ENCODE data around the gene SAT2.
A peak's percentile ranks its signal among the peaks of the same experiment; 100 is the strongest.

The SAT2 gene

DNA sequence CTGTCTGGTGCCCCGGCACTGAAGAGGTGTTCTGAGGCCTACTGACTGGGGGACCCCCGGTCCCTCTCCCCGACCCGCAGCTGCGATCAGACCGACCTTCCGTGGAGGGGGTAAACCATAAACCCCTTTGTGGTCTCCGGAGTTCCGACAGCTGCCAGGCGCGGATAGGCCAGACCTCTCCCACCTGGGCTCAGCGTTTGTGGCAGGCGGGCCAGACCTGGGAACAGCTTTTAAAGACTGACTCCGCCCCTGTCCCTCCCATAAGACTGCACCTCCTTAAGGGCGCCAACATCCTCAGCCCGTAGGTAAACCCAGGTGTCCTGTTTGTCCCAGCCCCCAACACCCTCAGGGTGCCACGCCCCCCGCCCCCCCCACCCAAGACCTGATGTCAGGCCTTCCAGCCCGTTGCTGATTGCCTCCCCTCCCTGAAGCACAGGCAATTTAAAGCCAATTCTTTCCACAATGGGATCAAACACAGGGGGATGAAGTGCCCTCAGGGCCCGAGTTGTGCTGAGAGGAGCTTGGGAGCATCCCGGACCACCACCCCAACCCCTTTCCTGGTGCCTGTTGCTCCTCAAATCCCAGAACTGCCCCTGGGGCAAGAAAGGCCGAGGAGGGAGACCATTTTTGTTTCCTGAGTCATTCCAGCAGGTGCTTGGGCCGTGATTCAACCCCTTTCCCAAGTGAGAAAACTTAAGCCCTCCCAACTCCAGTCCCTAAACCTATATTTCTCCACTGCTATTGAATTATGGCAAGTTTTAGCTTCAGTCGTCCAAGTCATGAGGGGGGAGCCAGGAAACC is 37.5 kb downstream of the SAT2 start, which contains the start of gene SOX15:
Gene SOX15, minus strand, starts transcription at position 204 of the 801 bp plus-strand sequence. CDS start 418 bp downstream, outside the sequence.
- DNase-seq = no peak

GRCh38 chr17:7589204-7589868 is 38.3 kb downstream of the SAT2 start:
- peak; percentile 81 to 86 for DNase-seq

- DNase-seq = no peak
Measured at GRCh38 chr17:7588553-7589203, 38.9 kb downstream of the SAT2 start.

DNA sequence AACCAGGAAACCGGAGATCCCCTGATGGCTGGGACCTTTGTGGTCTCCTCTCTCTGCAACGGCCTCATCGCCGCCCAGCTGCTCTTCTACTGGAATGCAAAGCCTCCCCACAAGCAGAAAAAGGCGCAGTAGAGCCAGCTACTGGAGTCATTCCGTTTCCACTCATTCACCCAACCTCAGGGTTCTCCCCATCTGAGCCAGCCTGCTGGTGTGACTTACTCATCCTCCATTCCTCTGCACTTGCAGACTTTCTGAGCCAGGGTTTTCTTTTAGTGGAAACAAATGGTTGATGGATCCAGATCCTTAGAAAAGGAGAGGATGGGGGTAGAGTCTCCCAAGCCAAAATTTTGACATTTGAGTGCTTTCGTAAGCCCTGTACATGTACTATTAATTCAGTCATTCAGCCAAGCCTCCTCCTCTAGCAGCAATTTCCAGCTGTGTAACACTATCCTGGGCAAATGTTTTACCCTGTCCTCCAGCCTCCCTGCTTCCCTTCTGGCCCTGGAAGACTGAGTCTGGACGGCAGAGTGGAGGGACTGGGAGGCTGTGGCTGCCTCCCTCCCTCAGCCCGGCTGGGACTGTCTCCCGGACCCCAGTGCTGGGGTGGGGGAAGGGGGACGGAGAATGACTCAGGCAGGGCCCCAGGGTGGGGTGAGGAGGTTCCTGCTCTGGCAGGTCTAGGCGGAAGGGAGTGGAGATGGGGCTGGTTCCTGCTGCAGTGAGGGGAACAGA is 40.0 kb downstream of the SAT2 start:
- DNase-seq = no peak

- no peak for DNase-seq
Measured at GRCh38 chr17:7586673-7587419, 40.8 kb downstream of the SAT2 start.

DNA sequence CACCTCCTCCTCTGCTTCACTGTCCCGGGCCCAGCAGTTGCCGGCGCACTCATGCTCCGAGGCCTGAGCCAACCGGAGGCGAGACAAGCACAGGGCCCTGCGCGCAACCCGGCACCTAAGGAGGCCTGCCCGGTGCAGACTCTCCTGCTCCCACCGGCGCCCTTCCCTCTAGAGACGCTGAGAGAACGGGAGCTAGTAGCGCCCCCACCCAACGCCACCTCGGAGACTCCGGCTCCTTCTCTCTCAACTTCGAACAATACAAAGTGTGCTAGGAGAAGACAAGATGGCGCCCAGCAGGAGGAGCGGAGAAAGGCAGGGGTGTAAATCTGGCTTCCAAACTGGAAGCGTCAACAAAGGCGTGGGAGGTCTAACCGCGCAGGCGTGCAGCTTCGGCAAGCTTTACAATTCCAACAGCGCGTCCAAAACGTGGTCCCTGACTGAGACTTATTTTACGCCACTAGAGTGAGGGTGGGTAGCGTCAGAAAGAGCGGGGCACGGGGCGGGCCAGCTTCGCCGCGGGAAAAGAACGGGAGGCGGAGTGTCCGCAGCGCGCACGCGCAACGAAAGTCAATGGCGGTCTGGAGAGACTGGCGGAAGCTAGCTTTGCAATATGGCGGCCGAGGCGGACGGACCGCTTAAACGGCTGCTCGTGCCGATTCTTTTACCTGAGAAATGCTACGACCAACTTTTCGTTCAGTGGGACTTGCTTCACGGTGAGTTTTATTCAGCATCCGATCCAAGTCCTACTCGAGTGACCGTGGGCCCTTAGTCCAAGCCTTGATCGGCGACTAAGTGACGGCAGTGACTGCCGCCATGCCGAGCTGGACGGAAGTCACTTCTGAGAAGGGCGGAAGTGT is 44.1 kb downstream of the SAT2 start, which contains the start of gene MPDU1:
Gene MPDU1, plus strand, starts transcription at position 600 of the 857 bp plus-strand sequence. Its CDS starts 11 bp downstream, at position 611.
- peak; percentile 99 for DNase-seq

DNA sequence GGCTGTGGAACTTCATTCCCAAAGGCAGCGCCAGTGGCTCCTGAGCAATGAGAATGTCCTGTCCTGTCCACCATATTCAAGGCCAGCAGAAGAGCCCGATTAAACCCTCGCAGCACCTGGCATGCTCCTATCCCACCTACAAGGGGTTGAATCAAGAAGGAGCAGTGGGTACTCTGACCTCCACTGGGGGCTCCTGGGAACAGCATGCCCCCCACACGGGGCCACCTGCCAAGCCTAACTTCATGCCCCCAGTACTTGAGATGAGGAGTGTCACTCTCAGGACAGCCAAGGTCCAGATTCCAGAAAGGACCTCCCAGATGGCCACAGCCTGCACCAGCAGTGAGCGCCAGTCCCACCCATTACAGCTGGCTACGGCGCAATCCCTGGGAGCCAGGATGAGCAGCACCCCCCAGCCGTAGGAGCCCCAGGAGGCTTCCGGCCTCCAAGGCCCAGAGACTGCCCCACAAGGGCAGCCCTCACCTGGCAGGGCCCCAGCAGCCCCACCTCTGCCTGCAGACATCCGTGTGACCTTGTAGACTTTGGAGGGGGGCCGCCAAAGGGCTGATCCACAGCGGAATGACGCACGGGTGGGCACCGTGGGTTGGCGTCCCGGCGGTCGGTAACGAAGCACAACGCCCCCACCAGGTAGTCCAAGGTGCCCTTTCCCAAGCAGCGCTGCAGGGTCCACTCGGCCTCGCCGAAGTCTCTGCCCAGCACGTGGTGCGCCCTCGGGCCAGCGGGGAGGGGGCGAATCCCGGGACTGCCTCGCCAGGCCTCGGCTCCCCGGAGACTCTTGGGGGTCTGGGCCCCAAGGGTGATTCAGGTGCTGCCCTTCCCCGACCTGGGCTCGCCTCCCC is 45.0 kb downstream of the SAT2 start:
- no peak for DNase-seq

DNA sequence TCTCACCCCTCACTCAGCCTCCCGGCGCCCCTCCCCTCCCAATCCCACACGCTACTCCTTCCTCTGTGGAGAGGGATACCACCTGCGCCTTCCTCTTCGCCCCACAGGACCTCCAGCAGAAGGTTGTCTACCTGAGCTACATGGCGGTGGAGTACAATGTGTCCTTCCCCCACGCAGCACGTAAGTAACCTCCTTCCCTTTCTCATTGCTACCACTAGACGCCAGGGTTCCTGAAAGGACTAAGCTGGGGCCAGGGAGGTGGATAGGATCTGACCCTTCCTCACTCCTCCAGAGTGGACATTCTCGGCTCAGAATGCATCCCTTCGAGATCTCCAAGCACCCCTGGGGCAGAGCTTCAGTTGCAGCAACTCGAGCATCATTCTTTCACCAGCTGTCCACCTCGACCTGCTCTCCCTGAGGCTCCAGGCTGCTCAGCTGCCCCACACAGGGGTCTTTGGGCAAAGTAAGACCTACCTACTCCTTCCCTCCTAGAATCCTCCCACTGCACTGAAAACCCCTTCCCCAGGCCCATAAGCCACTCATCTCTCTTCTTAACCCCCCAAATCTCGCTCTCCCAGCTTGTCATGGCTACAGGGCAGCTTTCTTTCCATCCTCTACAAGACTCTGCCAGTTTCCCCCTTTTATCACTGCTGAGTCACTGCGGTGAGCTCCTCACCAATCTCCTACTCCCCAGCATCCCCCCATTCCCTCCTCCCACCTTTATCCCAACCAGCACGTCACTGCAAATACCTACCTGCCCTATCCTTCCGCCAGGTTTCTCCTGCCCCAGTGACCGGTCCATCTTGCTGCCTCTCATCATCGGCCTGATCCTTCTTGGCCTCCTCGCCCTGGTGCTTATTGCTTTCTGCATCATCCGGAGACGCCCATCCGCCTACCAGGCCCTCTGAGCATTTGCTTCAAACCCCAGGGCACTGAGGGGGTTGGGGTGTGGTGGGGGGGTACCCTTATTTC is 46.7 kb downstream of the SAT2 start:
- DNase-seq = peak; percentile 36 to 64

DNA sequence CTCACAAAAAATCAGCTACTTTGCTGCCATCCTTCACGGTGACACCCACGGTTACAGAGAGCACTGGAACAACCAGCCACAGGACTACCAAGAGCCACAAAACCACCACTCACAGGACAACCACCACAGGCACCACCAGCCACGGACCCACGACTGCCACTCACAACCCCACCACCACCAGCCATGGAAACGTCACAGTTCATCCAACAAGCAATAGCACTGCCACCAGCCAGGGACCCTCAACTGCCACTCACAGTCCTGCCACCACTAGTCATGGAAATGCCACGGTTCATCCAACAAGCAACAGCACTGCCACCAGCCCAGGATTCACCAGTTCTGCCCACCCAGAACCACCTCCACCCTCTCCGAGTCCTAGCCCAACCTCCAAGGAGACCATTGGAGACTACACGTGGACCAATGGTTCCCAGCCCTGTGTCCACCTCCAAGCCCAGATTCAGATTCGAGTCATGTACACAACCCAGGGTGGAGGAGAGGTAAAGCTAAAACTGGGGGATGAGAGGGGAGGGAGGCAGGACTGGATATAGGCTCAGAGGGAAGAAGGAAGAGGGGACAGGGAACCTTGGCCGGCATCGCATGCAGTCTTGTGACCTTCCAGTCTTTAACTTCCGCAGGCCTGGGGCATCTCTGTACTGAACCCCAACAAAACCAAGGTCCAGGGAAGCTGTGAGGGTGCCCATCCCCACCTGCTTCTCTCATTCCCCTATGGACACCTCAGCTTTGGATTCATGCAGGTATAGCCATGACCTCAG is 47.6 kb downstream of the SAT2 start:
- DNase-seq = peak; percentile 62 to 75

- DNase-seq = peak; percentile 99
Measured at GRCh38 chr17:7579001-7579833, 48.4 kb downstream of the SAT2 start, which contains the start of gene CD68. Gene CD68 (plus strand): TSS chr17:7579638. CDS start chr17:7579678, 40 bp downstream.

DNA sequence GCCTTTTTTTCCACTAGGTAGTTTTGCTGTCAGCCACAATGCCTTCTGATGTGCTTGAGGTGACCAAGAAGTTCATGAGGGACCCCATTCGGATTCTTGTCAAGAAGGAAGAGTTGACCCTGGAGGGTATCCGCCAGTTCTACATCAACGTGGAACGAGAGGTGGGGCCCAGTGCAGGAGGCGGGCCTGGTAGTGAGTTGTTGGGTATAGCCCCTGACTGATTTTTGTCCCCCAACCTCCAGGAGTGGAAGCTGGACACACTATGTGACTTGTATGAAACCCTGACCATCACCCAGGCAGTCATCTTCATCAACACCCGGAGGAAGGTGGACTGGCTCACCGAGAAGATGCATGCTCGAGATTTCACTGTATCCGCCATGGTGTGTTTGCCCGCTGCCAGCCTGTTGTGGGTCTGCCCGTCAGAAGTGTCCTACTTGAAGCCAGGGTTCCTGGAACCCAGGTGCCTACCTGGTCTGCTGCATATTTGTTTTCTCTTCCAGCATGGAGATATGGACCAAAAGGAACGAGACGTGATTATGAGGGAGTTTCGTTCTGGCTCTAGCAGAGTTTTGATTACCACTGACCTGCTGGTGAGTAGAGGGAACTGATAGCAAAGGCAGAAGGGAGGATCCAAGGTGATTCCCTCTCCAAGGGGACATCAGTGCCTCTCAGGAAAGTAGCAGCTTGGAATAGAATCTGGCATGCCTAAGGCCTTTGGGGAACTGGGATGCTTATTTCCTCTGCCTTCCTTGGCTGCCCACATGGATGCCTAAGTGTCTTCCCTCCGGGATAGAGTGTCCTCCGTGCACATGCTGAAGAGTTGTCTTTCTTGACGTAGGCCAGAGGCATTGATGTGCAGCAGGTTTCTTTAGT is 50.1 kb downstream of the SAT2 start:
- no peak for DNase-seq

DNA sequence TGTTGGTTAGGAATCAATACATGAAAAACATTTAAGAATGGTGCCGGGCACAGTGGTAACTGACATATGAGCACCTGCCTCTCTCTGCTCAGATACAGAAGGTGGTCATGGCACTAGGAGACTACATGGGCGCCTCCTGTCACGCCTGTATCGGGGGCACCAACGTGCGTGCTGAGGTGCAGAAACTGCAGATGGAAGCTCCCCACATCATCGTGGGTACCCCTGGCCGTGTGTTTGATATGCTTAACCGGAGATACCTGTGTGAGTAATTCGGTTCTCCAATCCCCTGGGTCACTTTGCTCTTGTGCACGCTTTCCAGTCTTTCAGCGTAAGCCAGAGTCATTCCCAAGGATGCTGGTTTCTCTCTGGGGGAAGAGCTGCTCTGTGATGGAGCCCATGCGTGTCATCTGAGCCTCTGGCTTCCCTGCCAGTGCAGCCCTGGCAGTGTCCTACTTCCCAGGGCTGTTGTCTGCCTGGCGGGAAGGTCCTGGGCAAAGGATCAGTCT is 51.1 kb downstream of the SAT2 start:
- DNase-seq = no peak
